GM12878 (cell line): Measurements from ENCODE around the gene NPM1. TPM values are rescaled to one million over a fixed set of nuclear protein-coding genes. Genes with fewer than 3 reads are reported as not detected.

Experiments
- ATAC-seq: fragments of 200-7000 bp; cut with Tn5 transposase; 3 replicates; pipeline ENCODE4 v1.9.1; 2020; ENCODE audit warnings: mild to moderate bottlenecking, moderate library complexity
- BruUV-seq: library from RNA; stranded (reverse); fragments of 400-500 nt; replicated peaks from 2 replicates; lab custom pipeline; 2021; lab: Mats Ljungman, UMichigan
- CTCF ChIA-PET: fragments of 300-600 bp; sonication (Branson Sonifier 250); formaldehyde crosslinking; extraction: SDS; loops from one replicate; lab custom pipeline; 2021; ENCODE audit warnings: inconsistent platforms; lab: Yijun Ruan, JAX
- POLR2A ChIA-PET: fragments of 350-600 bp; formaldehyde crosslinking; extraction: SDS; loops from one replicate; lab custom pipeline; 2021; ENCODE audit warnings: inconsistent platforms; lab: Charles Lee
- RAD21 ChIA-PET: fragments of 300-600 bp; sonication (Branson Sonifier 250); formaldehyde crosslinking; loops from one replicate; lab custom pipeline; 2023; ENCODE audit warnings: antibody characterized with exemption; ENCODE audit not compliant: unreplicated experiment; lab: Charles Lee
- SMC1A ChIA-PET: fragments of 300-600 bp; sonication (Branson Sonifier 250); formaldehyde crosslinking; loops from one replicate; lab custom pipeline; 2023; ENCODE audit not compliant: unreplicated experiment, uncharacterized antibody; lab: Charles Lee
- DNase-seq: peaks from one replicate; pipeline ENCODE4 v3.0.0-alpha.2; 2011; ENCODE audit warnings: low read depth, low spot score
- FAIRE-seq: peaks from 3 replicates; lab custom pipeline; 2011; peaks lifted over from hg19 to GRCh38; lab: Jason Lieb, UNC
- H2AFZ ChIP-seq: 2 replicates; pipeline ENCODE4 v1.6.0; 2011; ENCODE audit warnings: low read depth, low read length, control low read depth; ENCODE audit not compliant: control insufficient read depth
- H3K27ac ChIP-seq: 2 replicates; pipeline ENCODE4 v1.5.1; 2011; ENCODE audit warnings: control low read depth; ENCODE audit not compliant: control insufficient read depth, insufficient read depth
- H3K27me3 ChIP-seq, 2 experiments: replicated peaks in 1 of 2; 2 replicates each; pipeline versions ENCODE4 v1.6.0 to v1.6.1; 2011; ENCODE audit warnings: low read length in 1 of 2; ENCODE audit not compliant: control insufficient read depth in 2 of 2, insufficient read depth in 2 of 2
- H3K36me3 ChIP-seq, 2 experiments: 2 replicates each; pipeline ENCODE4 v1.5.1; 2011; ENCODE audit warnings: low read length in 1 of 2; ENCODE audit not compliant: control insufficient read depth in 2 of 2, insufficient read depth in 2 of 2
- H3K4me1 ChIP-seq: 2 replicates; pipeline ENCODE4 v1.6.1; 2011; ENCODE audit warnings: mild to moderate bottlenecking, low read length, moderate library complexity, mixed read lengths; ENCODE audit not compliant: control insufficient read depth, insufficient read depth
- H3K4me2 ChIP-seq: 2 replicates; pipeline ENCODE4 v1.6.0; 2011; ENCODE audit warnings: control low read depth; ENCODE audit not compliant: control insufficient read depth, insufficient read depth
- H3K4me3 ChIP-seq: fragments of 200-600 bp; sonication (generic); 2 replicates; pipeline ENCODE4 v1.5.1; 2016
- H3K79me2 ChIP-seq: 2 replicates; pipeline ENCODE4 v1.6.0; 2011; ENCODE audit warnings: low read length; ENCODE audit not compliant: control insufficient read depth, insufficient read depth
- H3K9ac ChIP-seq: 2 replicates; pipeline ENCODE4 v1.8.0; 2011; ENCODE audit warnings: low read length, control low read depth, mixed read lengths; ENCODE audit not compliant: control insufficient read depth, insufficient read depth
- H3K9me3 ChIP-seq: replicated peaks from 3 replicates; pipeline ENCODE4 v1.5.1; 2011; ENCODE audit warnings: mild to moderate bottlenecking, low read length; ENCODE audit not compliant: control insufficient read depth, insufficient read depth
- H4K20me1 ChIP-seq: 2 replicates; pipeline ENCODE4 v1.6.0; 2011; ENCODE audit not compliant: control insufficient read depth, insufficient read depth
- BHLHE40 ChIP-seq, 2 experiments: fragments of 450-650 bp in 1 of 2; IDR thresholded peaks; 2 replicates each; pipeline ENCODE4 v1.6.1; 2011 to 2017; ENCODE audit warnings: low read depth in 2 of 2, borderline replicate concordance in 1 of 2, improper control_type of control experiment in 1 of 2, low read length in 1 of 2, mild to moderate bottlenecking in 1 of 2
- CBFB ChIP-seq: IDR thresholded peaks from 2 replicates; pipeline ENCODE4 v1.6.1; 2016; ENCODE audit warnings: antibody characterized with exemption, low read depth
- CBX3 ChIP-seq: fragments of 200-600 bp; sonication (generic); IDR thresholded peaks from 2 replicates; pipeline ENCODE4 v1.6.1; 2016; ENCODE audit warnings: low read depth, borderline replicate concordance
- CHD1 ChIP-seq: IDR thresholded peaks from 2 replicates; pipeline ENCODE4 v1.6.1; 2012; ENCODE audit warnings: low read depth, low read length, improper control_type of control experiment
- CREB1 ChIP-seq: IDR thresholded peaks from 2 replicates; pipeline ENCODE4 v1.6.1; 2012; ENCODE audit warnings: low read depth, mild to moderate bottlenecking, inconsistent platforms
- CTCF ChIP-seq, 3 experiments: IDR thresholded peaks in 2 of 3; conservative IDR thresholded peaks in 1 of 3; 2 replicates each; pipeline ENCODE4 v1.5.1; 2011; ENCODE audit warnings: low read depth in 3 of 3, low read length in 3 of 3, mild to moderate bottlenecking in 3 of 3, control low read depth in 2 of 3, moderate library complexity in 2 of 3, inconsistent platforms in 1 of 3, mixed read lengths in 1 of 3; ENCODE audit not compliant: control insufficient read depth in 2 of 3, insufficient read depth in 1 of 3; ENCODE audit errors: extremely low read depth in 1 of 3
- E2F4 ChIP-seq: IDR thresholded peaks from 2 replicates; pipeline ENCODE4 v1.6.1; 2012; ENCODE audit warnings: low read depth, low read length, improper control_type of control experiment
- ELK1 ChIP-seq: IDR thresholded peaks from 2 replicates; pipeline ENCODE4 v1.6.1; 2012; ENCODE audit warnings: low read depth, low read length, improper control_type of control experiment
- JUNB ChIP-seq: IDR thresholded peaks from 2 replicates; pipeline ENCODE4 v1.6.1; 2016; ENCODE audit warnings: antibody characterized with exemption, mild to moderate bottlenecking
- RELA ChIP-seq: fragments of 450-650 bp; IDR thresholded peaks from 2 replicates; pipeline ENCODE4 v1.8.0; 2014; ENCODE audit warnings: borderline replicate concordance; ENCODE audit not compliant: partially characterized antibody
- SMARCA5 ChIP-seq: fragments of 450-650 bp; IDR thresholded peaks from 2 replicates; pipeline ENCODE4 v1.6.1; 2017; ENCODE audit warnings: mild to moderate bottlenecking
- TCF3 ChIP-seq: IDR thresholded peaks from 2 replicates; pipeline ENCODE4 v1.6.1; 2012; ENCODE audit warnings: low read depth, mild to moderate bottlenecking, low read length, borderline replicate concordance; ENCODE audit not compliant: insufficient read depth
- ZBTB4 ChIP-seq: fragments of 450-650 bp; formaldehyde crosslinking; IDR thresholded peaks from 2 replicates; pipeline ENCODE4 v1.4.0; 2022; ENCODE audit warnings: mild to moderate bottlenecking, moderate library complexity
- WGBS: methylation state at CpG from one replicate; pipeline ENCODE4 v1.1.6; 2016; ENCODE audit warnings: low lambda C conversion rate; ENCODE audit not compliant: insufficient replicate concordance, insufficient coverage; ENCODE audit errors: missing lambda C conversion rate; 5-methylcytosine and 5-hydroxymethylcytosine counted together
- in situ Hi-C: fragments of 300-500 bp; cut with MboI; formaldehyde crosslinking; loops from 9 replicates; pipeline ENCODE4 v1.14.3; 2018; ENCODE audit warnings: mixed read lengths
- intact Hi-C: fragments of 100-400 bp; cut with micrococcal nuclease; formaldehyde crosslinking; loops from one replicate; pipeline ENCODE4 v1.14.2; 2022; ENCODE audit not compliant: unreplicated experiment
- polyA plus RNA-seq, 11 experiments: library from polyadenylated mRNA; depleted of rRNA in 4 of 11; unstranded in 6 of 11; stranded (reverse) in 5 of 11; fragments of >200 nt; fragmentation: Nextera tagmentation in 4 of 11; fragmentation: Illumina TruSeq in 1 of 11; extraction: Ambion mirVana in 4 of 11; extraction: Trizol in 1 of 11; gene quantifications; 1 replicate in 1 of 11; 2 replicates in 10 of 11; pipeline versions ENCODE4 v1.2.1 to v1.2.3, GENCODE V29; 2011 to 2016; ENCODE audit warnings: inconsistent platforms in 2 of 11, missing spikeins in 2 of 11, low read depth in 1 of 11
- total RNA-seq, 4 experiments: library from RNA; depleted of rRNA in 3 of 4; stranded (reverse); fragments of >200 nt in 3 of 4; fragmentation: Illumina TruSeq in 1 of 4; extraction: Trizol in 1 of 4; gene quantifications; 2 replicates each; pipeline versions ENCODE4 v1.2.1 to v1.2.3, GENCODE V29; 2013 to 2021

The NPM1 gene
- total and polyA plus RNA-seq, 10 of the 15 experiments (the other 5 are each of a cell fraction or from before 2014, with no cell fraction given) = 1,843 to 5,466 (median 2,866) TPM

- DNase-seq (no peak), FAIRE-seq (no peak), ATAC-seq (no peak)
- in situ Hi-C loops (loop anchor here (5.0 to 25.0 kb wide), 3 partner anchors 491 to 871 kb away; partner anchors contain the start of gene UBTD2), intact Hi-C loops (loop anchor here (5.0 to 10.0 kb wide), 2 partner anchors 436 to 588 kb away; partner anchors contain the start of gene FBXW11)
- H3K4me3 ChIP-seq = no peak overlapping the region
- H3K27me3 ChIP-seq = peaks cover 4 to 5% of the 10 kb centered on the region in 2 experiments; a peak in 3 of 4 replicates
- H3K4me1 ChIP-seq = peaks cover 7% of the 10 kb centered on the region
- RAD21 ChIA-PET = no interaction called here
- H3K9me3 ChIP-seq = no peaks in the 10 kb centered on the region
- 64% methylated on average over 11 of the region's 11 CpGs for WGBS
- H3K27ac ChIP-seq = no peak overlapping the region
- no TSS peak for BruUV-seq
- SMC1A ChIA-PET = no interaction called here
- H3K9ac ChIP-seq = no peak overlapping the region
- no peak overlapping the region for H2AFZ ChIP-seq
- no peaks in the 10 kb centered on the region for H4K20me1 ChIP-seq
- no peak overlapping the region for H3K4me2 ChIP-seq
- peaks cover 3% of the 10 kb centered on the region in 2 experiments for H3K36me3 ChIP-seq
- CTCF ChIA-PET = interaction anchor here (1.0 kb wide), 1 partner anchor 23 kb away, joined by 4 read pairs; no protein-coding TSS in a partner anchor
- POLR2A ChIA-PET = no interaction called here
- no peaks in the 10 kb centered on the region for H3K79me2 ChIP-seq
- TF ChIP-seq JUNB = no peak
- TF ChIP-seq ELK1 = no peak
- TF ChIP-seq E2F4 = no peak
- no peak for TF ChIP-seq CBFB
- TF ChIP-seq CTCF (IDR thresholded peaks at IDR 0.05 in 2 of 3, conservative IDR thresholded peaks at IDR 0.05 in 1 of 3; ENCODE audit: control insufficient read depth in 2 of 3, extremely low read depth in 1 of 3, insufficient read depth in 1 of 3, low read depth in 3 of 3, low read length in 3 of 3) = no peak
- TF ChIP-seq SMARCA5 = no peak
- TF ChIP-seq ZBTB4 (CRISPR knock-in tag) = no peak
- TF ChIP-seq BHLHE40 (IDR thresholded peaks at IDR 0.05; ENCODE audit: borderline replicate concordance in 1 of 2, low read depth in 2 of 2, low read length in 1 of 2) = no peak
- no peak for TF ChIP-seq TCF3
- no peak for TF ChIP-seq RELA
- TF ChIP-seq CHD1 = no peak
- TF ChIP-seq CREB1 = no peak
- no peak for TF ChIP-seq CBX3
Observed at GRCh38 chr5:171416160-171417049, 28.8 kb downstream of the NPM1 start.
